Kidney capillary endothelial cell (primary cell): ENCODE data around the gene IMMP2L.
"Not testable (repeated sequence)": the region's sequence is repeated elsewhere in the genome, so short reads cannot be mapped to it uniquely, and the experiment has no call there.

Experiments
- DNase-seq: peaks from one replicate; pipeline ENCODE4 v3.0.0-alpha.2; 2018; ENCODE audit warnings: low spot score

Gene IMMP2L

DNA sequence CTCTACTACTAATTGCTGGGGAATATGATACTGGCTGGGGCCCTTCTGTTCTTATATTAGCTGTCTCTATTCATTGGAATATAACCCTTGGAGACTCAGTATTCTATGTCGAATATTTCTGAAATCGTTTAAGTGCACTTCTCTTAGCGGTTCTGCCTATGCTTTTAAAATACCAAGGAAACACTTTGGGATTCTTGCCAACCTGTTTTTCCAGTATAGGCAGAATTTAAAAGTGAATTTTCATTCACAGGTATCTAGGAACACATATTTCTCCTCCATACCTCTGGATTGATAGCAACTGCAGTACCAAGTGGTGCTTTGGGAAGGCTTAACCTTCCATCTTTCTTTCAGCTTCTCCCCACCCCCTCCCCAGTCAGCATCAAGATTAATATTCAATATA lies 841.7 kb downstream of the IMMP2L start:
- no peak for DNase-seq

DNA sequence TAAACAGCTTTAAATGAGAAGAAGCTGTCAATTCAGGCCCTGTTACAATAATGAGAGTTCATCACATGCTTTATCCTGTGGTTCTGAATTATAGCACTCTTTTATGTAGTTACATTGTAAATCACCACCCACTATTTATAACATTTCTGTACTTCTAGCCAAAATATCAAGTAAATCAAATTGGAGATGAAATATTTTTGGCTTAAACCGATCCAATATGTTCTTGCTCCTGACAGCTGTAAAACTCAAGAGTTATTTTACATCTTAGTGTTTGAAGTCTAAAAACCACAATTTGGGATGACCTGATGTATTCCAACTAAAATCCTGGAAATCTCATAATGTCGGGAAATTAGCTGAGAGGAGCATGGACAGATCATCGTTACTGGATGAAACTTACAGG lies 842.6 kb downstream of the IMMP2L start:
- DNase-seq: no peak

DNA sequence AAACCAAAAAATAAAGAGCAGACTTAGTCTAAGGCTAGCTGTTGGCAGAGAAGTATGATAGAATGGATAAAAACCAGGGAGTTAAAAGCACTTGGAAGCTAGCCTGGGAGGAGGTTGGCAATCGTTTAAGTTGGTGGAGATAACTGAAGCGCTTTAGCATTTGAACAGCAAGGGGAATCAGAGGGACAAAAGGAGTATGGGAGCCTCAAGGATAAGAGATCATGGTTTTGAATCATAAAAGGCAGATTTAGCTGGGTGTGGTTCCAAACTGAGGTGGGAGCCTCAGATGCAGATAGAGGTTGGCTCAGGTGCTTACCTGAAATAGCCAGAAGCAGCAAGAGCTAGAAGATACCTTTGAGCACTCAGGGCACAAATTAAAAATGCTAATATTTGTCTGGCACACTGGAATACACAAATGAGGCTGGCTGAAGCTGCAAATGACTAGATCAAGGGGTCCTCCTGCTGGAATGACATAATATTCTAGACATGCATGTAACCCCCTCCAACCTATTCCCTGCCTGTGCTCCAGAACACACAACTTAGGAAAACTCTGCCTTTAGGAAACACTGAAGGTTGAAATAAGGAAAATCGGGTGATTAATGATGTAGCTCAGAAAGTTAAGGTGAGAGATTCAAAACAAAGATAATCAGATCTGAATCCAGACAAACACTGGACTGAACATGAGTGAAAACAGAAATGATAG lies 843.6 kb downstream of the IMMP2L start:
- no peak for DNase-seq

DNA sequence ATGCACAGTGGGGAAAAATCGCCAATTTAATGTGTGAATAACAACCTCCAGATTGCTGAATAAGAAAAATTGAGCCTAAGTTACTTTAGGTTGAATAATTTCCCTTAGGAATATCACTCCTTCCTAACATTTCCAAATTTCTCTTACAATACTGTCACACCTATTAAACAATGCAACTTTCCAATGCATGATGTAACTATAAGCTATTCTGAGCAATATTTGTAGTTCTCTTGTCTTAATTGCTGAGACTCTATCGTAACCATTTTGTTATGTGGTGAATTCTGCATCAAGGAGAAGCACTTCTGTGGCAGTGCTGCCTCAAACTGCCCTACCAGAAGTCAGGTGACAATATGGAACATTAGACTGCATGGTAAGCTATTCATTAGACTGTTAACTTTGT lies 858.1 kb downstream of the IMMP2L start:
- DNase-seq: no peak

DNA sequence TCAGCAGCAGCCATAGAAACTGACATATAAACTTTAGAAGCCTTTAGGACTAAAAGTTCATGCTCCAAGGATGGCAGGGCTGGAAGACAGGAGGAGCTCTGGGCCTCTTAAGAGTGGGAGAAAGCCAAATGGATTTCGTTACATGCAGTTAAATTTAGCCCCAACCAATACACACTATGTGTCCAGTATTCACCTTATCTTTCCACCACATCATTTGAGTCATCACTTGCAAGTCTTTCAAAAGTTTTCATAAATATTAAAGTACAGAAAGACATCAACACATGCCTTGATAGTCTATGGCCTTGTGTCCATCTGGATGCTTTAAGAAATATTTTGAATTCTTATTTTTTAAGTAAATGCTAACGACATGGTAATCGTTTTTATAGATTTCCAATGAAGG lies 863.7 kb downstream of the IMMP2L start:
- DNase-seq: no peak

DNA sequence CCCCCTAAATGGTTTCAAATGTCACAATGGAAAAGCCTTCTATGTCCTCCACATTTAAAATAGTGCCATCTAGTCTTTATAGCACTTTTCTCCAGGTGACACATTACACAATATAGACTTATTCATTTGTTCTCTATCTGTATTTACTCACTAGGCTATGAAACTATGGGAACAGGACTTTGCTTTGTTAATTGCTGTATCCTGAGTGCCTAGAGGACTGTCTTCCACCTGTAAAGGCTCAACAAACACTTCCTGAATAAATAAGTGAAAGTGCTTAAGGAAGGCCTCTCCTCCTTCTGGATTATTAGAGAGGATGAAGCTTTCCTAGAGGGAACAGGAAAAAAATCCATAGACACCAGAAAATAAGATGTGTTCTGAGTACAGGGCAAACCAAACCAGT lies 868.9 kb downstream of the IMMP2L start:
- DNase-seq: no peak

DNA sequence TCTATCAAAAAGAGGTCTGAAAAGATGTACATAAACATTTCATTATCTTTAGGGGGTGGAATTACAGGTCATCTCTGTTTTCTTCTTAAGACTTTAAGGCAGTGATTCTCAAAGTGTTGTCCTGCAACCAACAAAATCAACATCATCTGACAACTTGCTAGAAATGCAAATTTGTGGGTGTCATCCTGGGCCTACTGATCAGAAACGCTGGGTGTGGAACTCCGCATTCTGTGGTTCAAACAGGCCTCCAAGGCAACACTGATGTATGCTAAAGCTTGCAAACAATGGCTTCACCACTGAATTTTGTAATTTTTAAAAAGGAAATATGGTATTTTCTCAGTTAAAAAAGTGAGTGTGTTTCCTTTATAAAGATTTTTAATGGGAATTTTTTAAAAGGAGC lies 873.4 kb downstream of the IMMP2L start:
- DNase-seq: no peak

DNA sequence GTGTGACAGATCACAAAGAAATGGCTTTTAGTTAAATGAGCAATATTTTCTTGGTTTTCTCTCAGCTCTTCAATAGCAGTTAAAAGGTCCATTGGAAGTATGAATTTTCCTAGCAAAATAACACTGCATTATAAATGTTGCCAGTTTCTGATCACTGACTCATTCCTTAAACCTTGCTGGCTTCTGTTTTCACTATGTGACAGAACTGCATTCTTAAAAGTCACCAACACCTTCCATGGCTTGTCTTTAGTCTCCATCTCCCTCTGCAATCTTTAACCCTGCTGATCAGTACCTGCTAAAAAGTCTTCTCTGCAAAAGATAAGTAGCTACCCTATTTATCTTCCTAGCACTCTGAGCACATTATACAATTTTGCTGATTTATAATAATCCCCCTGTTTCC lies 876.4 kb downstream of the IMMP2L start:
- DNase-seq: no peak

DNA sequence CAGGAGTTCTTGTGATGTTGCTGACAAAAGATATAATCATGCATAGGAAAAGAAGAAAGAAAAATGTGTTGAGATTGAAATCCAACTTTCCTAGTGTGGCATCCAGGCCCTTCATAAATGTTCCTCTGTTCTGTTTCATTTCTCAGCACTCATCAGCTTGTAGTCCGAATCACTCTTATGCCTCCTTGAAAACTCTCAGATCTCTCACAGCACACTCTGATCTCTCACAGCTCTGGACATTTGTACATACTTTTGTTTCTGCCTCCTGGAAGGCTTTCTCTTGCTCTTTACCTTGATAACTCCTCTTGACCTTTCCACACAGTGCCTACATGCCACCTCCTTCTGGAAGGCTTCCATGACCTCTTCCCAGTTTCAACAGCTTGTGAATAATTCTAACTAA lies 880.4 kb downstream of the IMMP2L start:
- DNase-seq: no peak

DNA sequence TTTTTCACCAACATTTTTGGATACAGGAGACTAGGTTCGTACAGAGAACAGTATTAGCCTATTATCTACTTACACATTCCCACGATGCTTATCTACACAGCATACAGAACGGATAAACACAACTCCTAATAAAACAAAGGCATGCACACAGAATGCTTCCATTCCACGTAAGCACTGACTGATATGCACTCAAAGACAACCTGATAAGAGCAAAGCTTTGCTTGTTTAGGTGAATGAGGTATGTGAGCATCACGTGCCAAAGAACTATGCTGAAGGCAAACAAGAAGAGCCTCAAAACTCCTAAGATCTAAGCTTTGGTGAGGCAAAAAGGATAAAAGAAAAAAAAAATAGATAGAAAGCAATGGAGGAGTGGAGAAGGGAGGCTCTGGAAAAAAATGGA lies 884.9 kb downstream of the IMMP2L start:
- DNase-seq: no peak

DNA sequence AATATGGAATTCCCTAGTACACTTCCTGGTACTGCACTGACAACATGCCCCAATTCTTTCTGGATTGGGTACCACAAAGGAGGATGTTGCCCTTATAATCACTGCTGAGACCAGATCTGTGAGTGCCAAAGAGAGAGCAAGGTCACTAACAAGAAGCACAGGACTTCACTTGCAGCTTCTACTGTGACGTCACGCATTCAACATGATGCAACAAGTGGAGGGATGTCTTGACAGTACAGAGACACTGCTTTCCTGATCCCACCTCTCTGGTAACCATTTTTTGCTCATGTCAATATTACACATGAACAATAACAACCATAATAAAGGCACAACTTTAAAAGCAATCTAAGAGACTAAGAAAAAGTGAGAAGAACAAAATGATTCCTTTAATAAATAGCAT lies 885.5 kb downstream of the IMMP2L start:
- no peak for DNase-seq

DNA sequence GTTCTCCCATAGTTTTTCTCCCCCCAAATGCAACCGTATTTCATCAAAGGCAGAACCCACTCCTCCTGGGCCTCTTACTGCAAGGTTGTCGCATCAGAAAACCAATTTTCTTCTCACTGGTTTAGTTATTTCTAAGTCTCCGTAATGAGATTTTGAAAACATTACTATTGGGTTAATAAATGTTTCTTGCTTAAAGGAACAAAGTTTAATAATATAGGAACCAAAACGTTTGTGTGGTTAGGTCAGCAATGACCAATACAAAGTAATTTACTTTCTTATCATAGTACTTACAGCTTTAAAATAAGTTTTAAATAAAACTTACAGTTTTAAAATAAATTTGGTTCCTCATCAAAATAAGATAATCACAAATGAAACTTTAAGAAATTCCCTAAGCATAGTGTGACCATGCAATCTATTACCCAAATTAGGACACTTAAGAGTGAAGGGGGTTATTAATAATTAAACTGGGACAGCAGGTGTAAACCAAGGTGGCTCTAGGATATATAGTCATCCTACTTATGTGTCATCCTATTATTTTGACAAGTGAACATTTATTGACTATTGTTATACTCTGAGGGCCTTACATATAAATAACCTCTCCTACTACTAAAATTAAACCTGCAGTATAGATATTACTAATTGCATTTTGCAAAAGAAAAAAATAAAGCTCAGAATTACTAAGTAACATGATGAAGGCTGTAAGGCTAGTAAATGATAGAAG lies 886.7 kb downstream of the IMMP2L start:
- no peak for DNase-seq

DNA sequence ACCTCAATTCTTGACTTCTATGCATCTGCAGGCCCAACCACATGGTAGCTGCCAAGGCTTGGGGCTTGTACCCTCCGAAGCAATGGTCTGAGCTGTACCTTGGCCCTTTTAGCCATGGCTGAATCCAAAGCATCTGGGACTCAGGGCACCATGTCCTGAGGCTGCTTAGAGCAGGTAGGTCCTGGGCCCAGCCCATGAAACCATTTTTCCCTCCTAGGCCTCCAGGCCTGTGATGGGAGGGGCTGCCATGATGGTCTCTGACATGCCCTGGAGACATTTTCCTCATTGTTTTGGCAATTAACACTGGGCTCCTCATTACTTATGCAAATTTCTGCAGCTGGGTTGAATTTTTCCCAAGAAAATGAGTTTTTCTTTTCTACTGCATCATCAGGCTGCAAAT lies 889.1 kb downstream of the IMMP2L start:
- DNase-seq: no peak

DNA sequence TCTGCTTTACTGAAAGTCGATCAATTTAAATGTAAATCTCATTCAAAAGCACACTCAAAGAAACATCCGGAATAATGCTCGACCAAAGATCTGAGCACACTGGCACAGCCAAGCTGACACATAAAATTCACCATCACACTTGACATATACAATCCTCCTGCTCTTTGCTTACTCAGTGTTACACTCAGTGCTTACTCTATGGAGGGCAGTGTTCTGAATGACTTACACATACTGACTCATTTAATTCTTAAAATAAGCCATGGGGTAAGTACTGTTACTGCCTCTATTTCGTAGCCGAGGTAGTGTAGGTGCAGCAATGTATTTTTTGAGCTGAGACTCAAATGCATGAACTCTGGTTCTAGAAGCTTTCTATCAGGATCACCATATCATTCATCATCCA lies 892.9 kb downstream of the IMMP2L start:
- no peak for DNase-seq

DNA sequence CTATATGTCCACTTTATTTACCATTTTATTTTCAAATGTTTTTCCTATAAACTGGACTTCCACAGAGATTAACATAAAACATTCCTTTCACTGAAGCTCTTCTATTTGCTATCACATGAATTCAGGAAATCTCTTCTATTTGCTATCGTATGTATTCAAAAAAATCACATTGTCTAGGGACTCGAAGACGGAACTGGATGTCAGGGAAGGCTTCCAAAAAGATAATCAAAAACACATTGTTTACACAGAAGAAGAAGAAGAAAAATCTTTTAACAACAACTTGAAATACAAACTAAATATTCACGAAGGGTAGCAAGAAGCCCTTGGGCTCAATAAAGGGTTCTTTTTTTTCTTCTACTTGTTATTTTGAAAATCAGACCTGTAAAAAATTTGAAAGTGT lies 897.5 kb downstream of the IMMP2L start:
- no peak for DNase-seq

DNA sequence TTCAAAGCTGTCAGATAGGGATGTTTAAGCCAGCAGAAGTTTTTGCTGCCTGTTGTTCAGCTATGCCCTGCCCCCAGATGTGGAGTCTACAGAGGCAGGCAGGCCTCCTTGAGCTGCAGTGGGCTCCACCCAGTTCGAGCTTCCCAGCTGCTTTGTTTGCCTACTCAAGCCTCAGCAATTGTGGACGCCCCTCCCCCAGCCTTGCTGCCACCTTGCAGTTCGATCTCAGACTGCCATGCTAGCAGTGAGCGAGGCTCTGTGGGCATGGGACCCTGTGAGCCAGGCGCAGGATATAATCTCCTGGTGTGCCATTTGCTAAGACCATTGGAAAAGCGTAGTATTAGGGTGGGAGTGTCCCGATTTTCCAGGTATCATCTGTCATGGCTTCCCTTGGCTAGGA lies 901.7 kb downstream of the IMMP2L start:
- DNase-seq: not testable (repeated sequence)

DNA sequence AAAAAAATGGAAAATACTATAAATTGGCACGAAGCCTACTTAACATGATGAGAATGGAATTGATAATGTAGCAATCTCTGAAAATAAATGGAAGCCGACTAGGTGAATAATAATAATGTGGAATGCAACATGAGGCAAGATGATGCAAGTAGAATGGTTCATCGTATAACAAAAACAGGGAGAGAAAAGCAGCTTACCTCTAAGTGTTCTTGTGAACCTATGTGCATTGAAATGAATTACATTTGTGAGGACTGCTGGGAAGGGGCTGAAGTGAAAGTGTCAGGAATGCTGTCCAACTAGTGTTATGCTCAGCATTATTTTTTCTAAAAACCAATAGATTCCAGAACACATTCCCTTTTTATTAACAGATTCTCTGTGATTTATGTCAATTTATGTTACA lies 912.0 kb downstream of the IMMP2L start:
- DNase-seq: no peak

DNA sequence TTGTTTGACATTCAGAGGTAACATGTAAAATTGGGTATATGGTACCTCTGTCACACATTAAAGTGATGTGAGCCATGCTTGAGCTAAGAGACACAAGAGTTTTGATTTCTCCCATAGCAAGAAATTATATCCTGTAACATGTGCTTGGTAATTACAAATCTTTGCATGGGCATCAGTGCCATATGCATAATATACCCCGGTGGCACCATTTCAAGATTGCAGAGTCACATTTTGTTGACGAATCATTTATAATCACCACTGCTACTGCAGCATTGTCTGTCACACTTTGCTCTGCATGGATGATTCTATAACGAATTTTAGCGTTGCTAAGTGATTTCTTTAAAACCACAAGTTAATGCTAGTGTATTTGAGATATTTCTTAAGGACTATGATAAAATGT lies 915.0 kb downstream of the IMMP2L start:
- no peak for DNase-seq

DNA sequence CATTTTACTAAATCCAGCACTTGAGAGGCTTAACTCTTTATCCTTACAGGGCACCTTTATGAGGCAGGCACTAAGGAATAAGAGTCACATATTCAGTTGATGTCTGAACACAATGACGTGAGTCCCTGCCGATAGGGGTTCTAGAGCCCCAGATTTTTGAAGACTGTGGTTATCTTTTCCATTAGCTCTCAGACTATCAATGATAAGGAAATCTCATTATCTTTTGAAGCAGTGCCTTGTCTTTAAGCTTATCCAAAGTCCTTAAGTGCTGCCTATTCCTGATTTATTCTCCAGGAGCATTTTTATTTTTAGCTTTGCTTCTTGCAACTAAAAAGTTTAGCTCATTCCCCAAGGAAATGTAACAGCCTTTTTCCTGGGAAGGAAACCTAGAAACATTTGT lies 915.5 kb downstream of the IMMP2L start:
- no peak for DNase-seq

DNA sequence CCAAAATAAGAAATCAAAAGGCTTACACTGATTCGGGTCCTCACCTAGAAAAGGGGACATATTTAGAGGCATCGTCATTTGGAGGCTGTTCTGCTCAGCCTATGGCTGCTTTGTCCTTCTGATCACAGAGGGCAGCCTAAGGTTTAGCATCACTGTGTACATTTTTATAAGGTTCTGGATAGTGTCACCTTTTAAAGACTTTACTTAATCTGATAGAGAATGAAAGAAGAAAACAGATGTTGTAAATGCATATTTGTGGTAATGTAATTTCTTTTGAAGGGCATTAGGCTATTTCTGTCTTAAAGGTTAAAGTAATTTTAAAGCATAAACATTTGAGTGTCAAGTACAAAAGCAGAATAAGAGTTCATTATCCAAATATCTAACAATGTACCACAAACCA lies 916.7 kb downstream of the IMMP2L start:
- no peak for DNase-seq

DNA sequence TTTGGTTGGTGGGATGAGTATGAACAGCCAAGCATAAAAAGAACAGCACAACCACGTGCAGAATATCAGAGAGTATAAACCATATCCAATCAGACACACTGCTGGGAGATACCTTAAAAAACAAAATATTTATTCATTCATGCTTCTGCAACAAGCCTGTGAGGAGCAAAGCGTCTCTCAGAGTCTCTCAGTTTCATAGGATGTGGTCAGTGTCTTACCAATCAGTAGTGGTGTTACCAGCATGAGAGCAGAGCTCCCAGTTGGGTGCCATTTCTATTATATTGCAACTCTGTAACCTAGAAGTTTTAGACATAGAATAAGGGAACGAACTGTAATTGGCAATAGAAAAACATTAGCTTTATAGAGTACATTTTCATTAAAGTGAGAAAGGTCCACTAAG lies 917.2 kb downstream of the IMMP2L start:
- DNase-seq: no peak

DNA sequence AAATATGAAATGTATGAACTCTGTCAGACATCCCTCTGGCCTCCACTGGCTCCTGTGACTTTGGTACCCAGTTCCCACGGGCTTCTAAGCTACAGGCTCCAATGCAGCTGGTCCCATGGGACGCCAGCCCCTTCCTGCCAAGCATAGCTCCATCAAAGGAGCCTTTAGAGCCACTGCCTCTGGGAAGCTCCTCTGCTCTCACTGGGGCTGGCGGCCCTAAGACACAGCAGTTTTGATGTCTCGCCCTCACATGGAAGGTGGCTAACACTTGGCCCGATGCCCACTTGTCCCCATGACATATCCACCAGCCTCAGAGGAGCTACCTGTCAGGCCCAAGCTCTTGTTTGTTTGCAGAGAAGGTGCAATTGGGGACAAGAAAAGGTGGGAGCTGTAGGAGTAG lies 925.0 kb downstream of the IMMP2L start:
- DNase-seq: no peak

DNA sequence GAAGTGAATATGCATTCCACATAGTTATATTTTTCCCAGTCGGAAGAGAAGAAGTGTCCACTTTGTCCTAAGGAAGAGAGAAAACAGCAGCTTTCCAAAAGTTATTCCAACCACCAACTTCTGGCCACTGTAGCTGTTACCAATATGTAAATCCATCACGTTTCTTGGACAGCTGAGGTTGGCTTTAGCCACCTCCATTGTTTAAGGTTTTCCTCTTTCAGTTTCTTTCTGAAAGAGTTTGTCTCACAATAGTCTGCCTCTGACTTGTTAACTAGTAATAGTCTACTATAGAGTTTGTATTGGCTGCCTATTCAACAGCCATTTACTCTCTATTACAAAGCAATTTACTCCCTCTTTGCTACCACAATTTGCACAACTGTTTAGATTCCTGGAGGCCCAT lies 929.0 kb downstream of the IMMP2L start:
- DNase-seq: no peak

DNA sequence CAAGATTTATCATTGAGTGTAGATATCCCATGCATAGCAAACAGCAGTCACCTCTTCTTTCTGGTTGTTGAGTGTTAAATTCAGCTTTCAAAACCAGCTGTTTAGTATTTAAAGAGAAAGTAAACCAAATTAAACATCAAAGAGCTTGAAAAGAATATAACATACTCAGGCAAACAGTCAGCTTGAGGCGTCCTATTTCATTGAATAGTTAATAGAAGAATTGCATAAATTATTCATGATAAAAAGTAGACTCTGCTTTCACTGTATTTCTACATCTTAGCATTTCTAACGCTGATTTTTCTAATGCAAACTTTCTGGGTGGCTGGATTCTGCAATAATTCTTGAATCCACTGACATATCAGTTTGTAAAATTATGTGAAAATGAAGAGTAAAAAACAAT lies 935.9 kb downstream of the IMMP2L start:
- DNase-seq: no peak
